GM21423 (cell line): ENCODE results near the gene DYSF.

Experiments
- ATAC-seq: cut with Tn5 transposase; IDR thresholded peaks from one replicate; pipeline ENCODE4 v1.9.1; 2021; ENCODE audit warnings: mild to moderate bottlenecking, moderate library complexity; ENCODE audit not compliant: unreplicated experiment

The DYSF gene

DNA sequence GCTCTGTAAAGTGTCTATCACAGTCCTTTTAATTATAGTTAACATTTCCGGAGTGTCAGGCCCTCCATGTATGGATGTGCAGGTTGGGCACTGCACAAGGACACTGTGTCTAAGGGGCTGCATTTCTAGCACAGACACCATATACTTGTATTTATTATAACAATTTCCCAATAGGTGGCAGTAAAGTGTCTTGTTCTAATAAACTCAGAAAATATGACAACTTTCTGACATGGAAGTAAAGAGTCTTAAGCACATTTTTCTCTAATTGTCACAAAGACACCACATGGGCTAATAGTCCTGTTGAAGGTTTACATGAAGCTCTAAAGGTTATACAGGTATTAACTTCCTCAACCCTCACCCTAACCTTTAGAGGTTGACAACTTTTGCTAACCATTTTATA, 156.6 kb downstream of the DYSF start:
- ATAC-seq = no peak

GRCh38 chr2:71610671-71611070, 157.3 kb downstream of the DYSF start:
- no peak for ATAC-seq

- ATAC-seq = no peak
Observed at GRCh38 chr2:71611247-71611646, 157.9 kb downstream of the DYSF start.

GRCh38 chr2:71611781-71612527, 158.6 kb downstream of the DYSF start:
- ATAC-seq = no peak

GRCh38 chr2:71612581-71613402, 159.4 kb downstream of the DYSF start:
- no peak for ATAC-seq

DNA sequence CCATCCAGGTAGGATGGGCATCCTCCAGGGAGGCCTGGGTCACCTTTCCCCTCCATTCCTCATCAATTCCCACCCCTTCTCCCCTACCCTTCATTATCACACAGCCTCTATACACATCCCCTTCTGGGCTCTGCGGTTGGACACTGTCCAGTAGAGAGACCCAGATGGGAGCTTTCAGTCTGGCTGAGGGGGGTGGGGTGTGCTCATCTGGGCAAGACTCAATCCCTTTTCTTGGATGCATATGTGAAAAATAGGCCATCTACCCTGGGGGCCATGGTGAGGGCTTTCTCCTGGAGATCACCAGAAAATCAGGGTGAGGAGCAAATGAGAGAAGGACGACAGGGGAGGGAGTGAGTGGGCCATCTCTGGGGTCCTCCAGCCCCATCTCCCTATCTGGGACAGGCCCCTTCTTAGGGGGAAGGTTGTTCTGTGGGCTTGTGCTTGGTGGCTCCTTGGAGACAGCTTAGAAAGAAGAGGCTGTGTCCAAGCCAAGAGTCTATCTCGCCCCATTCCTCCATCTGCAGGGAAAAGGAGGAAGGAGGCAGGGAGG, 160.1 kb downstream of the DYSF start:
- no peak for ATAC-seq

- ATAC-seq = no peak
Observed at GRCh38 chr2:71613953-71614925, 160.9 kb downstream of the DYSF start.

- no peak for ATAC-seq
Observed at GRCh38 chr2:71614976-71615766, 161.8 kb downstream of the DYSF start.

- no peak for ATAC-seq
Observed at GRCh38 chr2:71615767-71616730, 162.7 kb downstream of the DYSF start.

- ATAC-seq = no peak
Observed at GRCh38 chr2:71617266-71617665, 163.9 kb downstream of the DYSF start.

GRCh38 chr2:71618327-71619113, 165.2 kb downstream of the DYSF start:
- no peak for ATAC-seq

- no peak for ATAC-seq
Observed at GRCh38 chr2:71619230-71619741, 165.9 kb downstream of the DYSF start.

- ATAC-seq = no peak
Observed at GRCh38 chr2:71620116-71620515, 166.8 kb downstream of the DYSF start.

GRCh38 chr2:71620851-71621251, 167.5 kb downstream of the DYSF start:
- no peak for ATAC-seq

- no peak for ATAC-seq
Observed at GRCh38 chr2:71629273-71629672, 175.9 kb downstream of the DYSF start.

GRCh38 chr2:71629771-71630453, 176.6 kb downstream of the DYSF start:
- ATAC-seq = no peak
